Peyer's patch (tissue), 4 donors: Measurements from ENCODE around the gene HPSE2. TPM values are rescaled to one million over a fixed set of nuclear protein-coding genes. Genes with fewer than 3 reads are reported as not detected.

Source experiments
- DNase-seq, 3 donors: peaks; one replicate each; pipeline ENCODE4 v3.0.0-alpha.2; 2017 to 2019
- H3K27ac ChIP-seq, 4 donors: fragments of 200-600 bp; sonication (generic); one replicate each; pipeline ENCODE4 v1.5.1; 2016 to 2019
- H3K27me3 ChIP-seq, 2 donors: fragments of 200-600 bp; sonication (generic); one replicate each; pipeline ENCODE4 v1.5.1; 2019
- H3K36me3 ChIP-seq, 3 donors: fragments of 200-600 bp; sonication (generic); one replicate each; pipeline ENCODE4 v1.5.1; 2016 to 2019
- H3K4me1 ChIP-seq, 4 donors: fragments of 200-600 bp; sonication (generic); one replicate each; pipeline ENCODE4 v1.5.1; 2016 to 2019
- H3K4me3 ChIP-seq, 4 donors: fragments of 200-600 bp; sonication (generic); 1 replicate in 3 of 4; 2 replicates in 1 of 4; pipeline ENCODE4 v1.5.1; 2016 to 2019; ENCODE audit warnings: mild to moderate bottlenecking in 1 of 4
- H3K9me3 ChIP-seq, 4 donors: fragments of 200-600 bp; sonication (generic); one replicate each; pipeline ENCODE4 v1.5.1; 2016 to 2019; ENCODE audit warnings: mild to moderate bottlenecking in 1 of 4
- POLR2A ChIP-seq, 2 donors: fragments of 450-650 bp; IDR thresholded peaks; one replicate each; pipeline ENCODE4 v1.5.1; 2017; ENCODE audit warnings: antibody characterized with exemption in 2 of 2, mild to moderate bottlenecking in 2 of 2, moderate library complexity in 2 of 2
- total RNA-seq, 4 donors: library from RNA; depleted of rRNA; stranded (reverse); fragments of >200 nt; gene quantifications; one replicate each; pipeline ENCODE4 v1.1.0, GENCODE V29; 2016
- TF ChIP-seq, protein P1 (sequence below), 6 experiments: fragments of 450-650 bp in 4 of 6; fragments of 200-600 bp in 2 of 6; sonication (generic) in 1 of 6; IDR thresholded peaks; one replicate each; pipeline ENCODE4 v1.5.1; 2017 to 2019; ENCODE audit warnings: antibody characterized with exemption in 6 of 6, mild to moderate bottlenecking in 3 of 6, moderate library complexity in 1 of 6

The HPSE2 gene
- total RNA-seq, 4 donors from 2014 or later: 3.0 to 15.7 (median 7.4) TPM

GRCh38 chr10:98676895-98677294, 558.8 kb downstream of the HPSE2 start:
- TF ChIP-seq POLR2A (IDR thresholded peaks at IDR 0.05): no peak
- TF ChIP-seq, protein P1, sequence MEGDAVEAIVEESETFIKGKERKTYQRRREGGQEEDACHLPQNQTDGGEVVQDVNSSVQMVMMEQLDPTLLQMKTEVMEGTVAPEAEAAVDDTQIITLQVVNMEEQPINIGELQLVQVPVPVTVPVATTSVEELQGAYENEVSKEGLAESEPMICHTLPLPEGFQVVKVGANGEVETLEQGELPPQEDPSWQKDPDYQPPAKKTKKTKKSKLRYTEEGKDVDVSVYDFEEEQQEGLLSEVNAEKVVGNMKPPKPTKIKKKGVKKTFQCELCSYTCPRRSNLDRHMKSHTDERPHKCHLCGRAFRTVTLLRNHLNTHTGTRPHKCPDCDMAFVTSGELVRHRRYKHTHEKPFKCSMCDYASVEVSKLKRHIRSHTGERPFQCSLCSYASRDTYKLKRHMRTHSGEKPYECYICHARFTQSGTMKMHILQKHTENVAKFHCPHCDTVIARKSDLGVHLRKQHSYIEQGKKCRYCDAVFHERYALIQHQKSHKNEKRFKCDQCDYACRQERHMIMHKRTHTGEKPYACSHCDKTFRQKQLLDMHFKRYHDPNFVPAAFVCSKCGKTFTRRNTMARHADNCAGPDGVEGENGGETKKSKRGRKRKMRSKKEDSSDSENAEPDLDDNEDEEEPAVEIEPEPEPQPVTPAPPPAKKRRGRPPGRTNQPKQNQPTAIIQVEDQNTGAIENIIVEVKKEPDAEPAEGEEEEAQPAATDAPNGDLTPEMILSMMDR (IDR thresholded peaks at IDR 0.05): no peak
- Histone ChIP-seq H3K4me1 (no peaks in the 10 kb centered on the region), H3K9me3 (no peaks in the 10 kb centered on the region), H3K4me3 (no peak overlapping the region), H3K36me3 (no peaks in the 10 kb centered on the region), H3K27ac (no peak overlapping the region), H3K27me3 (no peaks in the 10 kb centered on the region)
- no peak for DNase-seq

GRCh38 chr10:98675902-98676301, 559.8 kb downstream of the HPSE2 start:
- no peaks in the 10 kb centered on the region for H3K36me3 ChIP-seq
- TF ChIP-seq POLR2A (IDR thresholded peaks at IDR 0.05): no peak
- TF ChIP-seq, protein P1 (IDR thresholded peaks at IDR 0.05): no peak
- H3K4me3 ChIP-seq: no peak overlapping the region
- no peaks in the 10 kb centered on the region for H3K4me1 ChIP-seq
- no peak for DNase-seq
- H3K27me3 ChIP-seq: no peaks in the 10 kb centered on the region
- no peaks in the 10 kb centered on the region for H3K9me3 ChIP-seq
- H3K27ac ChIP-seq: no peak overlapping the region

GRCh38 chr10:98673171-98673782, 562.4 kb downstream of the HPSE2 start:
- Histone ChIP-seq H3K4me3 (no peak overlapping the region), H3K9me3 (no peaks in the 10 kb centered on the region), H3K27me3 (no peaks in the 10 kb centered on the region), H3K36me3 (no peaks in the 10 kb centered on the region), H3K27ac (no peak overlapping the region), H3K4me1 (no peaks in the 10 kb centered on the region)
- TF ChIP-seq, protein P1 (IDR thresholded peaks at IDR 0.05): no peak
- no peak for TF ChIP-seq POLR2A (IDR thresholded peaks at IDR 0.05)
- DNase-seq: no peak

DNA sequence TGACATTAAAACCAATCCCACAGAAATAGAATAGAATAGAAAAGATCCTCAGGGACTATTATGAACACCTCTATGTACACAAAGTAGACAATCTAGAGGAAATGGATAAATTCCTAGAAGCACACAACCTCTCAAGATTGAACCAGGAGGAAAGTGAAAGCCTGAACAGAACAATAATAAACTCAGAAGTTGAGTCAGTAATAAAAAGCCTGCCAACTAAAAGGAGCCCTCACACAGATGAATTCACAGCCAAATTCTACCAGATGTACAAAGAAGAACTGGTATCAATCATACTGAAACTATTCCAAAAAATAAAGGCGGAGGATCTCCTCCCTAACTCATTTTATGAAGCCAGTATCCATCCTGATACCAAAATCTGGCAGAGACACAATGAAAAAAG, 568.6 kb downstream of the HPSE2 start:
- no peaks in the 10 kb centered on the region for H3K36me3 ChIP-seq
- no peak overlapping the region for H3K27ac ChIP-seq

DNA sequence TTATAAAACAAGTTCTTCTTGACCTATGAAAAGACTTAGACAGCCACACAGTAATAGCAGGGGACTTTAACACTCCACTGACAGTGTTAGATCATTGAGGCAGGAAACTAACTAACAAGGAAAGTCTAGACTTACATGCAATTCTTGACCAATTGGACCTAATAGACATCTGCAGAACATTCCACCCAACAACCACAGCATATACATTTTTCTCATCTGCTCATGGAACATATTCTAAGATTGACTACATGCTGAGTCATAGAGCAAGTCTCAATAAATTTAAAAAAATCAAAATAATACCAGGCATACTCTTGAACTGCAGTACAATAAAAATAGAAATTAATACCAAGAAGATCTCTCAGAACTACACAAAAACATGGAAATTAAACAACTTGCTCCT, 569.4 kb downstream of the HPSE2 start:
- H3K9me3 ChIP-seq: peaks cover 0 to 7% (median 0%) of the 10 kb centered on the region in 4 donors
- H3K4me3 ChIP-seq: no peak overlapping the region
- DNase-seq: no peak
- H3K27ac ChIP-seq: no peak overlapping the region
- no peaks in the 10 kb centered on the region for H3K36me3 ChIP-seq
- no peaks in the 10 kb centered on the region for H3K4me1 ChIP-seq
- TF ChIP-seq POLR2A (IDR thresholded peaks at IDR 0.05): no peak
- TF ChIP-seq, protein P1 (IDR thresholded peaks at IDR 0.05): no peak
- no peaks in the 10 kb centered on the region for H3K27me3 ChIP-seq

More for the DNA sequence above, 568.6 kb downstream of the HPSE2 start:
- no peaks in the 10 kb centered on the region for H3K27me3 ChIP-seq
- H3K9me3 ChIP-seq: peaks cover 0 to 7% (median 0%) of the 10 kb centered on the region in 4 donors
- no peak overlapping the region for H3K4me3 ChIP-seq
- no peak for DNase-seq
- no peaks in the 10 kb centered on the region for H3K4me1 ChIP-seq
- no peak for TF ChIP-seq POLR2A (IDR thresholded peaks at IDR 0.05)
- TF ChIP-seq, protein P1 (IDR thresholded peaks at IDR 0.05): no peak
